Liver (tissue), 9 donors: ENCODE data around the gene SSX4B. TPM values are rescaled to one million over a fixed set of nuclear protein-coding genes. Genes with fewer than 3 reads are reported as not detected.
"Not testable (repeated sequence)": the region's sequence is repeated elsewhere in the genome, so short reads cannot be mapped to it uniquely, and the experiment has no call there.

ENCODE experiments used
- DNase-seq: peaks from one replicate; pipeline ENCODE4 v3.0.0-alpha.2; 2017; ENCODE audit warnings: low spot score
- H3K27ac ChIP-seq, 2 donors: one replicate each; pipeline ENCODE4 v1.7.0; 2013; ENCODE audit warnings: inconsistent platforms in 2 of 2, low read length in 2 of 2, control low read depth in 1 of 2, low read depth in 1 of 2, mild to moderate bottlenecking in 1 of 2
- H3K27me3 ChIP-seq, 4 donors: one replicate each; pipeline versions ENCODE4 v1.6.1 to v1.7.0; 2013; ENCODE audit warnings: low read length in 3 of 4, inconsistent platforms in 1 of 4, mild to moderate bottlenecking in 1 of 4, moderate library complexity in 1 of 4; ENCODE audit not compliant: control insufficient read depth in 4 of 4, insufficient read depth in 4 of 4
- H3K36me3 ChIP-seq, 4 donors: one replicate each; pipeline versions ENCODE4 v1.6.1 to v1.7.0; 2013; ENCODE audit warnings: low read length in 3 of 4, mild to moderate bottlenecking in 3 of 4, low read depth in 1 of 4, moderate library complexity in 1 of 4; ENCODE audit not compliant: control insufficient read depth in 4 of 4, insufficient read depth in 3 of 4
- H3K4me1 ChIP-seq, 4 donors: one replicate each; pipeline versions ENCODE4 v1.6.1 to v1.7.0; 2013; ENCODE audit warnings: low read length in 3 of 4, mild to moderate bottlenecking in 3 of 4, moderate library complexity in 1 of 4; ENCODE audit not compliant: control insufficient read depth in 4 of 4, insufficient read depth in 4 of 4
- H3K4me3 ChIP-seq, 3 donors: one replicate each; pipeline versions ENCODE4 v1.6.1 to v1.7.0; 2013; ENCODE audit warnings: low read length in 3 of 3, control low read depth in 1 of 3, low read depth in 1 of 3, mild to moderate bottlenecking in 1 of 3
- H3K9ac ChIP-seq, 2 donors: one replicate each; pipeline ENCODE4 v1.7.0; 2013; ENCODE audit warnings: low read length in 2 of 2, mild to moderate bottlenecking in 2 of 2, moderate library complexity in 2 of 2, control low read depth in 1 of 2, low read depth in 1 of 2
- H3K9me3 ChIP-seq, 4 donors: one replicate each; pipeline versions ENCODE4 v1.6.1 to v1.7.0; 2013; ENCODE audit warnings: low read length in 3 of 4; ENCODE audit not compliant: control insufficient read depth in 4 of 4
- EGR1 ChIP-seq, 2 donors: IDR thresholded peaks; 2 replicates each; pipeline ENCODE4 v1.6.1; 2016 to 2018; ENCODE audit warnings: antibody characterized with exemption in 2 of 2, low read depth in 2 of 2
- FOXA1 ChIP-seq: IDR thresholded peaks from 2 replicates; pipeline ENCODE4 v1.6.1; 2016; ENCODE audit warnings: antibody characterized with exemption
- FOXA2 ChIP-seq: IDR thresholded peaks from 2 replicates; pipeline ENCODE4 v1.6.1; 2016; ENCODE audit warnings: antibody characterized with exemption
- GABPA ChIP-seq, 2 donors: IDR thresholded peaks in 1 of 2; conservative IDR thresholded peaks in 1 of 2; 2 replicates each; pipeline ENCODE4 v1.6.1; 2016; ENCODE audit warnings: antibody characterized with exemption in 2 of 2, mild to moderate bottlenecking in 1 of 2, moderate library complexity in 1 of 2
- HNF4G ChIP-seq: IDR thresholded peaks from 2 replicates; pipeline ENCODE4 v1.6.1; 2016; ENCODE audit warnings: antibody characterized with exemption
- MAX ChIP-seq: IDR thresholded peaks from 2 replicates; pipeline ENCODE4 v1.6.1; 2016; ENCODE audit warnings: antibody characterized with exemption
- RAD21 ChIP-seq, 2 donors: IDR thresholded peaks; 2 replicates each; pipeline ENCODE4 v1.6.1; 2016; ENCODE audit warnings: antibody characterized with exemption in 2 of 2, mild to moderate bottlenecking in 2 of 2
- REST ChIP-seq: IDR thresholded peaks from 2 replicates; pipeline ENCODE4 v1.6.1; 2016; ENCODE audit warnings: antibody characterized with exemption, mild to moderate bottlenecking
- RXRA ChIP-seq, 2 donors: IDR thresholded peaks; 2 replicates each; pipeline ENCODE4 v1.6.1; 2017 to 2018; ENCODE audit warnings: antibody characterized with exemption in 2 of 2, mild to moderate bottlenecking in 1 of 2
- SP1 ChIP-seq: IDR thresholded peaks from 2 replicates; pipeline ENCODE4 v1.6.1; 2018; ENCODE audit warnings: antibody characterized with exemption, mild to moderate bottlenecking
- TAF1 ChIP-seq: conservative IDR thresholded peaks from 2 replicates; pipeline ENCODE4 v1.6.1; 2016; ENCODE audit warnings: antibody characterized with exemption, mild to moderate bottlenecking
- YY1 ChIP-seq: IDR thresholded peaks from 2 replicates; pipeline ENCODE4 v1.6.1; 2016; ENCODE audit warnings: antibody characterized with exemption, mild to moderate bottlenecking
- ZBTB33 ChIP-seq: IDR thresholded peaks from 2 replicates; pipeline ENCODE4 v1.6.1; 2016; ENCODE audit warnings: antibody characterized with exemption
- WGBS: extraction: QIAGEN DNeasy Blood & Tissue Kit; methylation state at CpG from one replicate; pipeline ENCODE4 v1.1.7; 2013; 5-methylcytosine and 5-hydroxymethylcytosine counted together
- polyA plus RNA-seq, 2 donors: library from polyadenylated mRNA; stranded (reverse) in 1 of 2; unstranded in 1 of 2; fragments of 200-250 nt in 1 of 2; fragments of >200 nt in 1 of 2; fragmentation: Nextera tagmentation in 1 of 2; extraction: Ambion mirVana in 1 of 2; gene quantifications; one replicate each; pipeline versions ENCODE4 v1.2.1 to v1.2.3, GENCODE V29; 2013 to 2015
- total RNA-seq, 2 donors: library from RNA; depleted of rRNA; stranded (reverse); fragments of >200 nt; gene quantifications; one replicate each; pipeline ENCODE4 v1.2.3, GENCODE V29; 2014
- TF ChIP-seq, protein P1 (sequence below): IDR thresholded peaks from 2 replicates; pipeline ENCODE4 v1.6.1; 2016; ENCODE audit warnings: antibody characterized with exemption
- donor health status: healthy.
- donor health status: healthy.
- donor health status: healthy.
- donor health status: healthy.
- donor health status: healthy.

Gene SSX4B, protein sequence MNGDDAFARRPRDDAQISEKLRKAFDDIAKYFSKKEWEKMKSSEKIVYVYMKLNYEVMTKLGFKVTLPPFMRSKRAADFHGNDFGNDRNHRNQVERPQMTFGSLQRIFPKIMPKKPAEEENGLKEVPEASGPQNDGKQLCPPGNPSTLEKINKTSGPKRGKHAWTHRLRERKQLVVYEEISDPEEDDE
- total RNA-seq (not detected), polyA plus RNA-seq (not detected)

DNA sequence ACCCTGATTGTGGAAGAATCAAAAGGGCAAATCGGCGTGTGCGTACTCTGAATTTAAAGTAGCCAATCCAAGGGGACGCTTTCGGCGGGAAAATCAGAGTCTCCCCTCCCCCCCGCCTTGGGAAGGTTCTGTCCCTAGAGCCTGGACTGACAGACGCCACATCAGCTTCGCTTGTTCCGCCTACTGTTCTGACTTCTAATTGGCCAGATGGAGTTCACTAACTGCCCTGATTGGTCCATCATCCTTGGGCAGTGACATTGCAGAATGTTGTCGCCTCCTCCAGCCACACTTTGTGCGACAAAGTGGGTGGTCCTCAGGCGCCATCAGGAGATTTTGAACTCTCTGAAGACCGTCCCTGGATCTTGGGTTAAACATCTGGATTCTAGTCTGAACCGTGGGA is at the start of gene SSX4B:
SSX4B (minus strand) TSS at position 101 of the 400 bp plus-strand sequence. CDS start 588 bp downstream, outside the sequence.
- H3K9ac ChIP-seq, DNase-seq, H3K4me1 ChIP-seq, H3K27me3 ChIP-seq, H3K9me3 ChIP-seq, H3K27ac ChIP-seq, H3K36me3 ChIP-seq, H3K4me3 ChIP-seq: not testable (repeated sequence)
- WGBS, result no CpG with 5 or more reads among the region's 15 CpGs

GRCh38 chrX:48460606-48461005 is 48.8 kb upstream of the SSX4B start:
- Histone ChIP-seq H3K4me1 (no peaks in the 10 kb centered on the region), H3K9me3 (no peaks in the 10 kb centered on the region), H3K27ac (no peak overlapping the region), H3K4me3 (no peak overlapping the region), H3K27me3 (no peaks in the 10 kb centered on the region), H3K9ac (no peak overlapping the region), H3K36me3 (no peaks in the 10 kb centered on the region)
- DNase-seq, result no peak
- WGBS, result 94% methylated on average over 11 of the region's 11 CpGs
- TF ChIP-seq MAX (no peak), HNF4G (no peak), SP1 (no peak), FOXA1 (no peak), TAF1 (no peak), ZBTB33 (no peak), RXRA (IDR thresholded peaks at IDR 0.05) (no peak), GABPA (IDR thresholded peaks at IDR 0.05 in 1 of 2, conservative IDR thresholded peaks at IDR 0.05 in 1 of 2) (no peak), REST (no peak)
- TF ChIP-seq, protein P1, sequence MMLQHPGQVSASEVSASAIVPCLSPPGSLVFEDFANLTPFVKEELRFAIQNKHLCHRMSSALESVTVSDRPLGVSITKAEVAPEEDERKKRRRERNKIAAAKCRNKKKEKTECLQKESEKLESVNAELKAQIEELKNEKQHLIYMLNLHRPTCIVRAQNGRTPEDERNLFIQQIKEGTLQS, result no peak

DNA sequence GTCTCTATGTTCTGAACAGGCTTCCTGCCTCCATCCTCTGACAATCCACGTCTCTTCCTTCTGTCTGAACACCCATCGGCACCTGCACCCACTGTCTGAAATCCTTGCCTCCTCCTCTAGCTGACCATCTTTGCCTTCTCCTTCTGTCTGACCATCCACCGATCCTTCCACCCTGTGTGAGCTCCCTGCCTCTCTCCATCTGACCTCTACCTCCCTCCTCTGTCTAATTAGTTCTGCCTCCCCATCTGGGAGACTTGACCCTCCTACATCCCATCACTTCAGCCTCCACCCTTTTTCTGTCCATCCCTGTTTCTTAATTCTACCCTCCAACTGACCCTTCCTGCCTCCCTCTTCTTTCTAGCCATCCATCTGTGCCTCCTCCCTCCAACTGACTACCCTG is 48.3 kb upstream of the SSX4B start:
- Histone ChIP-seq H3K9me3 (no peaks in the 10 kb centered on the region), H3K9ac (no peak overlapping the region), H3K36me3 (no peaks in the 10 kb centered on the region), H3K27me3 (no peaks in the 10 kb centered on the region), H3K27ac (no peak overlapping the region), H3K4me3 (no peak overlapping the region), H3K4me1 (no peaks in the 10 kb centered on the region)
- DNase-seq, result no peak
- 94% methylated on average over 3 of the region's 3 CpGs for WGBS
- TF ChIP-seq GABPA (IDR thresholded peaks at IDR 0.05 in 1 of 2, conservative IDR thresholded peaks at IDR 0.05 in 1 of 2), result no peak
- TF ChIP-seq RAD21 (IDR thresholded peaks at IDR 0.05), result no peak
- TF ChIP-seq RXRA (IDR thresholded peaks at IDR 0.05), result no peak
- no peak for TF ChIP-seq FOXA2
- TF ChIP-seq YY1, result no peak
- TF ChIP-seq FOXA1, result no peak
- no peak for TF ChIP-seq HNF4G
- TF ChIP-seq, protein P1, result no peak
- TF ChIP-seq SP1, result no peak
- TF ChIP-seq EGR1 (IDR thresholded peaks at IDR 0.05; ENCODE audit: low read depth in 2 of 2), result no peak
- TF ChIP-seq REST, result no peak
